Endothelial cell of umbilical vein (primary cell): ENCODE measurements around the gene KCNH2.

Experiments used
- EZH2 ChIP-seq: IDR thresholded peaks from 2 replicates; pipeline ENCODE4 v1.6.1; 2012; ENCODE audit warnings: borderline replicate concordance, low read depth, mild to moderate bottlenecking, moderate library complexity, low read length, inconsistent platforms; ENCODE audit not compliant: severe bottlenecking
- FOS ChIP-seq: IDR thresholded peaks from 2 replicates; pipeline ENCODE4 v1.6.1; 2011; ENCODE audit warnings: mild to moderate bottlenecking, low read length, moderate library complexity, borderline replicate concordance; ENCODE audit not compliant: insufficient read depth
- GATA2 ChIP-seq: IDR thresholded peaks from 2 replicates; pipeline ENCODE4 v1.7.0; 2011; ENCODE audit warnings: low read depth, mild to moderate bottlenecking, moderate library complexity, mixed read lengths, low read length; ENCODE audit not compliant: insufficient read length, insufficient read depth
- MYC ChIP-seq: IDR thresholded peaks from one replicate; pipeline ENCODE4 v1.6.1; 2011; ENCODE audit warnings: mild to moderate bottlenecking, low read depth, low read length
- POLR2A ChIP-seq: IDR thresholded peaks from 2 replicates; pipeline ENCODE4 v1.6.1; 2012; ENCODE audit warnings: low read depth, mild to moderate bottlenecking, control low read depth, low read length
- POLR2AphosphoS5 ChIP-seq: IDR thresholded peaks from 2 replicates; pipeline ENCODE4 v1.6.1; 2012; ENCODE audit warnings: low read depth, mild to moderate bottlenecking, control low read depth, low read length, moderate library complexity; ENCODE audit not compliant: insufficient read depth
- TF ChIP-seq, protein P1 (sequence below), 2 donors: IDR thresholded peaks; 1 replicate in 1 of 2; 2 replicates in 1 of 2; pipeline ENCODE4 v1.5.1; 2011; ENCODE audit warnings: low read length in 2 of 2, mild to moderate bottlenecking in 2 of 2, moderate library complexity in 2 of 2, control low read depth in 1 of 2, inconsistent platforms in 1 of 2, low read depth in 1 of 2; ENCODE audit not compliant: insufficient read depth in 1 of 2; ENCODE audit errors: extremely low read depth in 1 of 2
- TF ChIP-seq, protein P2 (sequence below): IDR thresholded peaks from 2 replicates; pipeline ENCODE4 v1.6.1; 2011; ENCODE audit not compliant: insufficient read depth, insufficient read length

DNA sequence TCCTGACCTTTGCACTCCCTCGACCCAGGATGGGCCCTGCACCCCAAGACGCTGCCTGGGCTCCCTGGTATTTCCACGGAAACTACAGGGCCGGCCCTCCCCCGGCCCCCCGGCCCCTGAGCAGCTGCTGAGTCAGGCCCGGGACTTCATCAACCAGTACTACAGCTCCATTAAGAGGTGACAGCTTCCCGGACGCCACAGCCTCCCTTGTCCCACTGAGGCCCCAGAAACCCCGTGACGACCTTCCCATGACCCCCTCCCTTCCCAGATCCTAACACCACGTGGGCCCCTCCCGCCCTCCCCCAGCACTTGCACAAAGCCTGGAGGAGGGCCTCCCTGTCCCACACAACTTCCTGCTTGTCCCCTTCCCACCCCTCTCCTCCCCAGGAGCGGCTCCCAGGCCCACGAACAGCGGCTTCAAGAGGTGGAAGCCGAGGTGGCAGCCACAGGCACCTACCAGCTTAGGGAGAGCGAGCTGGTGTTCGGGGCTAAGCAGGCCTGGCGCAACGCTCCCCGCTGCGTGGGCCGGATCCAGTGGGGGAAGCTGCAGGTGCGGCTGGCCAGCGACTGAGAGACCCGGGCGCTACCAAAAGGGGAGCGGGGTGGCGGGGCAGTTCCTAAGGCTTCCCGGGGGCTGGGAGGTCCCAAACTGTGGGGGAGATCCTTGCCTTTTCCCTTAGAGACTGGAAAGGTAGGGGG is 18.4 kb upstream of the KCNH2 start:
- TF ChIP-seq POLR2A (no peak), POLR2AphosphoS5 (no peak), MYC (no peak), EZH2 (no peak), FOS (no peak), GATA2 (no peak)
- TF ChIP-seq, protein P1, sequence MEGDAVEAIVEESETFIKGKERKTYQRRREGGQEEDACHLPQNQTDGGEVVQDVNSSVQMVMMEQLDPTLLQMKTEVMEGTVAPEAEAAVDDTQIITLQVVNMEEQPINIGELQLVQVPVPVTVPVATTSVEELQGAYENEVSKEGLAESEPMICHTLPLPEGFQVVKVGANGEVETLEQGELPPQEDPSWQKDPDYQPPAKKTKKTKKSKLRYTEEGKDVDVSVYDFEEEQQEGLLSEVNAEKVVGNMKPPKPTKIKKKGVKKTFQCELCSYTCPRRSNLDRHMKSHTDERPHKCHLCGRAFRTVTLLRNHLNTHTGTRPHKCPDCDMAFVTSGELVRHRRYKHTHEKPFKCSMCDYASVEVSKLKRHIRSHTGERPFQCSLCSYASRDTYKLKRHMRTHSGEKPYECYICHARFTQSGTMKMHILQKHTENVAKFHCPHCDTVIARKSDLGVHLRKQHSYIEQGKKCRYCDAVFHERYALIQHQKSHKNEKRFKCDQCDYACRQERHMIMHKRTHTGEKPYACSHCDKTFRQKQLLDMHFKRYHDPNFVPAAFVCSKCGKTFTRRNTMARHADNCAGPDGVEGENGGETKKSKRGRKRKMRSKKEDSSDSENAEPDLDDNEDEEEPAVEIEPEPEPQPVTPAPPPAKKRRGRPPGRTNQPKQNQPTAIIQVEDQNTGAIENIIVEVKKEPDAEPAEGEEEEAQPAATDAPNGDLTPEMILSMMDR (IDR thresholded peaks at IDR 0.05; ENCODE audit: extremely low read depth in 1 of 2, insufficient read depth in 1 of 2, low read depth in 1 of 2, low read length in 2 of 2) = no peak
- TF ChIP-seq, protein P2, sequence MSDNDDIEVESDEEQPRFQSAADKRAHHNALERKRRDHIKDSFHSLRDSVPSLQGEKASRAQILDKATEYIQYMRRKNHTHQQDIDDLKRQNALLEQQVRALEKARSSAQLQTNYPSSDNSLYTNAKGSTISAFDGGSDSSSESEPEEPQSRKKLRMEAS = no peak
